H1 (cell line): ENCODE results near the gene SMG5. TPM values are rescaled to one million over a fixed set of nuclear protein-coding genes. Genes with fewer than 3 reads are reported as not detected.

Experiments used
- BACH1 ChIP-seq: IDR thresholded peaks from 2 replicates; pipeline ENCODE4 v1.6.1; 2012; ENCODE audit warnings: low read length, improper control_type of control experiment
- GABPA ChIP-seq: IDR thresholded peaks from 2 replicates; pipeline ENCODE4 v1.6.1; 2011; ENCODE audit warnings: mild to moderate bottlenecking, low read length, moderate library complexity, borderline replicate concordance; ENCODE audit not compliant: insufficient read depth
- POLR2AphosphoS5 ChIP-seq: IDR thresholded peaks from 2 replicates; pipeline ENCODE4 v1.6.1; 2011; ENCODE audit warnings: low read depth, low read length
- SIRT6 ChIP-seq: IDR thresholded peaks from one replicate; pipeline ENCODE4 v1.7.1; 2012; ENCODE audit warnings: low read length, inconsistent platforms
- SP2 ChIP-seq: IDR thresholded peaks from 2 replicates; pipeline ENCODE4 v1.6.1; 2012; ENCODE audit warnings: mild to moderate bottlenecking, low read length, inconsistent platforms
- SP4 ChIP-seq: IDR thresholded peaks from 2 replicates; pipeline ENCODE4 v1.6.1; 2012; ENCODE audit warnings: low read length, inconsistent platforms
- ZNF274 ChIP-seq: IDR thresholded peaks from 2 replicates; pipeline ENCODE4 v1.7.0; 2012; ENCODE audit warnings: low read length, borderline replicate concordance; ENCODE audit errors: extremely low read depth
- polyA plus RNA-seq, 7 experiments: library from polyadenylated mRNA; depleted of rRNA in 3 of 7; stranded (reverse) in 5 of 7; unstranded in 2 of 7; fragments of >200 nt in 5 of 7; fragments of 200-250 nt in 2 of 7; gene quantifications; 1 replicate in 5 of 7; 2 replicates in 1 of 7; 4 replicates in 1 of 7; pipeline versions ENCODE4 v1.2.1 to v1.2.3, GENCODE V29; 2011 to 2013; ENCODE audit warnings: missing spikeins in 2 of 7, mixed read lengths in 2 of 7
- total RNA-seq: library from RNA; stranded (reverse); fragmentation: NEBNext Ultra II Directional; extraction: Animal tissue kit (Norgen Biotek cat#: 25700); gene quantifications from 2 replicates; pipeline ENCODE4 v1.2.1, GENCODE V29; 2021

The SMG5 gene
- total and polyA plus RNA-seq, 2 of the 8 experiments (the other 6 are each of a cell fraction or from before 2014, with no cell fraction given): 32.7 to 98.0 TPM

GRCh38 chr1:156212130-156212529 is 70.5 kb downstream of the SMG5 start (continued):
- TF ChIP-seq SIRT6: no peak
- no peak for TF ChIP-seq ZNF274
- TF ChIP-seq POLR2AphosphoS5: no peak
- no peak for TF ChIP-seq SP2
- no peak for TF ChIP-seq SP4
- no peak for TF ChIP-seq BACH1
- TF ChIP-seq GABPA: no peak
